Caco-2 (cell line): ENCODE results near the gene SEC11A. TPM values are rescaled to one million over a fixed set of nuclear protein-coding genes. Genes with fewer than 3 reads are reported as not detected.

Experiments used
- BruUV-seq: library from RNA; stranded (reverse); fragments of 400-500 nt; replicated peaks from 2 replicates; lab custom pipeline; 2021; lab: Mats Ljungman, UMichigan
- CTCF ChIA-PET: fragments of 300-600 bp; sonication (Branson Sonifier 250); formaldehyde crosslinking; loops from one replicate; lab custom pipeline; 2022; ENCODE audit warnings: antibody characterized with exemption; lab: Charles Lee
- POLR2A ChIA-PET: fragments of 300-600 bp; sonication (Branson Sonifier 250); formaldehyde crosslinking; loops from one replicate; lab custom pipeline; 2022; ENCODE audit warnings: antibody characterized with exemption; lab: Charles Lee
- DNase-seq, 2 experiments: peaks; one replicate each; pipeline versions ENCODE4 v3.0.0 to v3.0.0-alpha.2; 2020 to 2022
- H3K27me3 ChIP-seq: replicated peaks from 2 replicates; pipeline ENCODE4 v1.6.0; 2011; ENCODE audit warnings: low read length; ENCODE audit not compliant: control insufficient read depth, insufficient read depth
- H3K36me3 ChIP-seq: 2 replicates; pipeline ENCODE4 v1.5.1; 2011; ENCODE audit warnings: low read length; ENCODE audit not compliant: control insufficient read depth, insufficient read depth
- H3K4me1 ChIP-seq: fragments of 250-450 bp; sonication (Bioruptor Pico); 2 replicates; pipeline ENCODE4 v1.5.1; 2020; ENCODE audit warnings: mild to moderate bottlenecking
- H3K4me3 ChIP-seq: 2 replicates; pipeline ENCODE4 v1.5.1; 2011; ENCODE audit warnings: low read depth, mild to moderate bottlenecking, control low read depth, low read length
- H3K9me3 ChIP-seq: fragments of 250-450 bp; sonication (Bioruptor Pico); 2 replicates; pipeline ENCODE4 v1.5.1; 2020; ENCODE audit warnings: mild to moderate bottlenecking, moderate library complexity
- H3K27ac Mint-ChIP-seq: one replicate; pipeline ENCODE4 v1.8.0; 2022; ENCODE audit warnings: mixed read lengths; ENCODE audit not compliant: unreplicated experiment
- H3K27me3 Mint-ChIP-seq: one replicate; pipeline ENCODE4 v1.8.0; 2022; ENCODE audit warnings: mixed read lengths; ENCODE audit not compliant: insufficient read depth, unreplicated experiment
- H3K36me3 Mint-ChIP-seq: one replicate; pipeline ENCODE4 v1.8.0; 2022; ENCODE audit warnings: mild to moderate bottlenecking, mixed read lengths; ENCODE audit not compliant: insufficient read depth, unreplicated experiment
- H3K4me1 Mint-ChIP-seq: one replicate; pipeline ENCODE4 v1.8.0; 2022; ENCODE audit warnings: low read depth, mixed read lengths; ENCODE audit not compliant: unreplicated experiment
- H3K4me3 Mint-ChIP-seq: one replicate; pipeline ENCODE4 v1.8.0; 2022; ENCODE audit warnings: mild to moderate bottlenecking, moderate library complexity, mixed read lengths; ENCODE audit not compliant: unreplicated experiment
- H3K9me3 Mint-ChIP-seq: one replicate; pipeline ENCODE4 v1.8.0; 2022; ENCODE audit warnings: mixed read lengths; ENCODE audit not compliant: unreplicated experiment
- CTCF ChIP-seq, 2 experiments: fragments of 200-600 bp in 1 of 2; IDR thresholded peaks; 1 replicate in 1 of 2; 2 replicates in 1 of 2; pipeline versions ENCODE4 v1.5.1 to v1.8.0; 2011 to 2022; ENCODE audit warnings: antibody characterized with exemption in 1 of 2, control low read depth in 1 of 2, inconsistent platforms in 1 of 2, low read depth in 1 of 2, low read length in 1 of 2, mild to moderate bottlenecking in 1 of 2, moderate library complexity in 1 of 2; ENCODE audit not compliant: insufficient read depth in 1 of 2, severe bottlenecking in 1 of 2, unreplicated experiment in 1 of 2
- intact Hi-C: fragments of 100-400 bp; cut with micrococcal nuclease; formaldehyde crosslinking; loops from one replicate; pipeline ENCODE4 v1.10.0; 2022; ENCODE audit not compliant: unreplicated experiment
- total RNA-seq: library from RNA; stranded (reverse); gene quantifications from 2 replicates; pipeline ENCODE4 v1.2.3, GENCODE V29; 2022

Gene SEC11A
- total RNA-seq, 1 experiment from 2014 or later, result 211 TPM

GRCh38 chr15:84638103-84638502 lies 77.8 kb downstream of the SEC11A start:
- peak; percentile 31 to 71 for TF ChIP-seq CTCF (IDR thresholded peaks at IDR 0.05; ENCODE audit: insufficient read depth in 1 of 2, low read depth in 1 of 2, low read length in 1 of 2, severe bottlenecking in 1 of 2, unreplicated experiment in 1 of 2)
- peak; percentile 52 to 64 for DNase-seq
- intact Hi-C loops, result loop anchor here (1.0 kb wide), 2 partner anchors 39 to 50 kb away; no protein-coding TSS in a partner anchor
- ChIA-PET CTCF (interaction anchor here (0.8 to 2.5 kb wide), 5 partner anchors 16 to 290 kb away, joined by 4 to 25 read pairs (median 6); partner anchors contain the start of genes WDR73 and ZSCAN2), POLR2A (interaction anchor here (0.7 to 1.3 kb wide), 2 partner anchors 16 to 49 kb away, joined by 3 to 6 read pairs; partner anchors contain the start of gene WDR73)
- H3K4me1 ChIP-seq, result no peaks in the 10 kb centered on the region
- H3K27me3 Mint-ChIP-seq, result no peaks in the 10 kb centered on the region
- BruUV-seq, result no TSS peak
- no peaks in the 10 kb centered on the region for H3K9me3 Mint-ChIP-seq
- H3K9me3 ChIP-seq, result no peaks in the 10 kb centered on the region
- no peaks in the 10 kb centered on the region for H3K27me3 ChIP-seq
- H3K36me3 ChIP-seq, result no peaks in the 10 kb centered on the region
- H3K36me3 Mint-ChIP-seq, result peaks cover 35% of the 10 kb centered on the region
- H3K27ac Mint-ChIP-seq, result peak overlapping the region; percentile 11
- no peaks in the 10 kb centered on the region for H3K4me1 Mint-ChIP-seq
- H3K4me3 ChIP-seq, result no peak overlapping the region
- no peak overlapping the region for H3K4me3 Mint-ChIP-seq

DNA sequence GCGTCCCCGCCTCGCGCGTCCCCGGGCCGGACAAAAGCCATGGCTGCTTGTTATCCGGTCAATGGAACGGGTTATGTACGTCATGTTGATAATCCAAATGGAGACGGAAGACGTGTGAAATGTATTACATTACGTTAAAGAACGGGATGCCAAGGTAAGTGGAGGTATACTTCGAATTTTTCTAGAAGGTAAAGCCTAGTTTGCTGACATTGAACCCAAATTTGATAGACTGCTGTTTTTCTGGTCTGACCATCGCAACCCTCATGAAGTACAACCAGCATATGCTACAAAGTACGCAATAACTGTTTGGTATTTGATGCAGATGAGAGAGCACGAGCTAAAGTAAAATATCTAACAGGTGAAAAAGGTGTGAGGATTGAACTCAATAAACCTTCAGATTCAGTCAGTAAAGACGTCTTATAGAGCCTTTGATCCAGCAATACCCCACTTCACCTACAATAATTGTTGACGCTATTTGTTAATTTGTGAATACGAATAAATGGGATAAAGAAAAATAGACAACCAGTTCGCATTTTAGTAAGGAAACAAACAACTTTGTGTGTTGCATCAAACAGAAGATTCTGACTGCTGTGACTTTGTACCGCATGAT lies 81.6 kb downstream of the SEC11A start:
- no peaks in the 10 kb centered on the region for H3K9me3 Mint-ChIP-seq
- peaks cover 29% of the 10 kb centered on the region for H3K36me3 Mint-ChIP-seq
- no peak for TF ChIP-seq CTCF (IDR thresholded peaks at IDR 0.05; ENCODE audit: insufficient read depth in 1 of 2, low read depth in 1 of 2, low read length in 1 of 2, severe bottlenecking in 1 of 2, unreplicated experiment in 1 of 2)
- BruUV-seq, result no TSS peak
- Histone ChIP-seq H3K36me3 (no peaks in the 10 kb centered on the region), H3K9me3 (no peaks in the 10 kb centered on the region), H3K4me1 (0 out of 2 replicates have a peak, but pooled peaks cover 7% of the 10 kb centered on the region), H3K27me3 (no peaks in the 10 kb centered on the region), H3K4me3 (peak overlapping the region; percentile 70)
- H3K4me1 Mint-ChIP-seq, result no peaks in the 10 kb centered on the region
- intact Hi-C loops, result no loop called here
- CTCF ChIA-PET, result interaction anchor here (1.1 to 2.1 kb wide), 2 partner anchors 34 to 35 kb away, joined by 3 to 10 read pairs; partner anchors contain the start of gene ZSCAN2
- peak overlapping the region; percentile 91 for H3K4me3 Mint-ChIP-seq
- POLR2A ChIA-PET, result no interaction called here
- H3K27me3 Mint-ChIP-seq, result no peaks in the 10 kb centered on the region
- DNase-seq, result no peak
- no peak overlapping the region for H3K27ac Mint-ChIP-seq

- intact Hi-C loops, result no loop called here
- peak; percentile 65 to 72 for DNase-seq
- H3K36me3 Mint-ChIP-seq, result peaks cover 25% of the 10 kb centered on the region
- peak overlapping the region; percentile 91 for H3K4me3 Mint-ChIP-seq
- H3K36me3 ChIP-seq, result no peaks in the 10 kb centered on the region
- peak overlapping the region; percentile 74 for H3K27ac Mint-ChIP-seq
- H3K4me1 Mint-ChIP-seq, result no peaks in the 10 kb centered on the region
- ChIA-PET POLR2A (interaction anchor here (0.5 kb wide), 1 partner anchor 70 kb away, joined by 7 read pairs; no protein-coding TSS in a partner anchor), CTCF (interaction anchor here (1.1 to 2.1 kb wide), 2 partner anchors 33 to 34 kb away, joined by 3 to 10 read pairs; partner anchors contain the start of gene ZSCAN2)
- H3K4me1 ChIP-seq, result 0 out of 2 replicates have a peak, but pooled peaks cover 7% of the 10 kb centered on the region
- no peaks in the 10 kb centered on the region for H3K9me3 ChIP-seq
- H3K9me3 Mint-ChIP-seq, result no peaks in the 10 kb centered on the region
- no peak for TF ChIP-seq CTCF (IDR thresholded peaks at IDR 0.05; ENCODE audit: insufficient read depth in 1 of 2, low read depth in 1 of 2, low read length in 1 of 2, severe bottlenecking in 1 of 2, unreplicated experiment in 1 of 2)
- no TSS peak for BruUV-seq
- peak overlapping the region; percentile 70 for H3K4me3 ChIP-seq
- no peaks in the 10 kb centered on the region for H3K27me3 ChIP-seq
- no peaks in the 10 kb centered on the region for H3K27me3 Mint-ChIP-seq
These were observed 82.4 kb downstream of the SEC11A start for GRCh38 chr15:84633311-84634227.
